ENCODE measurements around the gene SECISBP2. TPM values are rescaled to one million over a fixed set of nuclear protein-coding genes. Genes with fewer than 3 reads are reported as not detected.

Gene SECISBP2
- total RNA-seq, 2 experiments from 2014 or later, result 34.0 to 34.7 TPM

- DNase-seq, result peak; percentile 100
- peak within 1 kb of the TSS; percentile 98 for H3K27ac Mint-ChIP-seq
- ChIA-PET POLR2A (interaction anchor here (0.7 to 1.4 kb wide), 6 partner anchors 8 to 219 kb away, joined by 3 to 4 read pairs (median 4); partner anchors contain the start of gene SECISBP2), CTCF (interaction anchor here (0.7 to 1.9 kb wide), 2 partner anchors 13 to 32 kb away, joined by 3 to 6 read pairs; no protein-coding TSS in a partner anchor)
- H3K4me1 Mint-ChIP-seq (ENCODE audit: low read depth), result peaks cover 39% of the 10 kb centered on the region
- intact Hi-C loops (cut with micrococcal nuclease), result loop anchor here (1.0 kb wide), 1 partner anchor 8 kb away; the partner anchor contains the start of gene SECISBP2
- H3K27me3 Mint-ChIP-seq, result peaks cover 2% of the 10 kb centered on the region
- peaks cover 59% of the 10 kb centered on the region for H3K36me3 Mint-ChIP-seq
- H3K9me3 Mint-ChIP-seq, result no peaks in the 10 kb centered on the region
- H3K4me3 Mint-ChIP-seq, result peak within 1 kb of the TSS; percentile 94
Measured at GRCh38 chr9:89310475-89311345, 7.6 kb upstream of the SECISBP2 start, which contains the start of gene CKS2. Gene CKS2, plus strand, starts transcription at chr9:89311195. Its CDS starts 98 bp downstream, at chr9:89311293.

GRCh38 chr9:89311346-89312221 is 6.7 kb upstream of the SECISBP2 start:
- Mint-ChIP-seq H3K4me1 (ENCODE audit: low read depth) (peaks cover 41% of the 10 kb centered on the region), H3K4me3 (peak overlapping the region; percentile 94), H3K27me3 (peaks cover 2% of the 10 kb centered on the region), H3K36me3 (peaks cover 66% of the 10 kb centered on the region), H3K9me3 (no peaks in the 10 kb centered on the region), H3K27ac (peak overlapping the region; percentile 98)
- intact Hi-C loops (cut with micrococcal nuclease), result no loop called here
- CTCF ChIA-PET, result interaction anchor here (0.7 to 0.9 kb wide), 2 partner anchors 12 to 291 kb away, joined by 3 read pairs; no protein-coding TSS in a partner anchor
- POLR2A ChIA-PET, result interaction anchor here (0.6 to 1.4 kb wide), 4 partner anchors 12 to 285 kb away, joined by 4 to 6 read pairs (median 4); no protein-coding TSS in a partner anchor
- no peak for DNase-seq

GRCh38 chr9:89312222-89312571 is 6.1 kb upstream of the SECISBP2 start:
- ChIA-PET POLR2A (interaction anchor here (0.6 to 1.4 kb wide), 4 partner anchors 12 to 285 kb away, joined by 4 to 6 read pairs (median 4); no protein-coding TSS in a partner anchor), CTCF (interaction anchor here (0.9 kb wide), 1 partner anchor 291 kb away, joined by 3 read pairs; no protein-coding TSS in a partner anchor)
- Mint-ChIP-seq H3K27me3 (peaks cover 2% of the 10 kb centered on the region), H3K4me3 (peak overlapping the region; percentile 94), H3K27ac (peak overlapping the region; percentile 71), H3K36me3 (peaks cover 71% of the 10 kb centered on the region), H3K9me3 (no peaks in the 10 kb centered on the region), H3K4me1 (ENCODE audit: low read depth) (peaks cover 45% of the 10 kb centered on the region)
- intact Hi-C loops (cut with micrococcal nuclease), result no loop called here
- DNase-seq, result no peak

- intact Hi-C loops (cut with micrococcal nuclease), result no loop called here
- H3K4me3 Mint-ChIP-seq, result peak overlapping the region; percentile 44
- ChIA-PET POLR2A (interaction anchor here (1.1 kb wide), 1 partner anchor 210 kb away, joined by 3 read pairs; no protein-coding TSS in a partner anchor), CTCF (no interaction called here)
- H3K9me3 Mint-ChIP-seq, result no peaks in the 10 kb centered on the region
- DNase-seq, result peak; percentile 29
- no peak overlapping the region for H3K27ac Mint-ChIP-seq
- peaks cover 2% of the 10 kb centered on the region for H3K27me3 Mint-ChIP-seq
- peaks cover 52% of the 10 kb centered on the region for H3K4me1 Mint-ChIP-seq (ENCODE audit: low read depth)
- peaks cover 74% of the 10 kb centered on the region for H3K36me3 Mint-ChIP-seq
Measured at GRCh38 chr9:89313842-89314241, 4.5 kb upstream of the SECISBP2 start.

GRCh38 chr9:89314955-89315354 is 3.3 kb upstream of the SECISBP2 start:
- intact Hi-C loops (cut with micrococcal nuclease), result no loop called here
- peaks cover 2% of the 10 kb centered on the region for H3K27me3 Mint-ChIP-seq
- POLR2A ChIA-PET, result no interaction called here
- peak overlapping the region; percentile 13 for H3K27ac Mint-ChIP-seq
- CTCF ChIA-PET, result no interaction called here
- peaks cover 55% of the 10 kb centered on the region for H3K4me1 Mint-ChIP-seq (ENCODE audit: low read depth)
- peak overlapping the region; percentile 39 for H3K4me3 Mint-ChIP-seq
- H3K36me3 Mint-ChIP-seq, result peaks cover 77% of the 10 kb centered on the region
- H3K9me3 Mint-ChIP-seq, result no peaks in the 10 kb centered on the region
- DNase-seq, result no peak

GRCh38 chr9:89315482-89315881 is 2.8 kb upstream of the SECISBP2 start:
- Mint-ChIP-seq H3K9me3 (no peaks in the 10 kb centered on the region), H3K36me3 (peaks cover 77% of the 10 kb centered on the region), H3K27ac (no peak overlapping the region), H3K27me3 (peaks cover 2% of the 10 kb centered on the region), H3K4me3 (no peak overlapping the region), H3K4me1 (ENCODE audit: low read depth) (peaks cover 59% of the 10 kb centered on the region)
- DNase-seq, result no peak
- POLR2A ChIA-PET, result no interaction called here
- intact Hi-C loops (cut with micrococcal nuclease), result no loop called here
- CTCF ChIA-PET, result no interaction called here

- Mint-ChIP-seq H3K36me3 (peaks cover 78% of the 10 kb centered on the region), H3K4me3 (peak overlapping the region; percentile 85), H3K27me3 (no peaks in the 10 kb centered on the region), H3K9me3 (no peaks in the 10 kb centered on the region), H3K4me1 (ENCODE audit: low read depth) (peaks cover 73% of the 10 kb centered on the region), H3K27ac (peak overlapping the region; percentile 97)
- intact Hi-C loops (cut with micrococcal nuclease), result no loop called here
- POLR2A ChIA-PET, result interaction anchor here (0.6 kb wide), 1 partner anchor 59 kb away, joined by 3 read pairs; no protein-coding TSS in a partner anchor
- CTCF ChIA-PET, result no interaction called here
- no peak for DNase-seq
Measured at GRCh38 chr9:89317282-89317681, 1.0 kb upstream of the SECISBP2 start.

- POLR2A ChIA-PET, result interaction anchor here (0.6 to 1.6 kb wide), 8 partner anchors 9 to 230 kb away, joined by 3 to 4 read pairs (median 3); no protein-coding TSS in a partner anchor
- peak overlapping the region; percentile 97 for H3K27ac Mint-ChIP-seq
- no peaks in the 10 kb centered on the region for H3K9me3 Mint-ChIP-seq
- H3K4me1 Mint-ChIP-seq (ENCODE audit: low read depth), result peaks cover 75% of the 10 kb centered on the region
- CTCF ChIA-PET, result interaction anchor here (0.7 to 3.7 kb wide), 4 partner anchors 91 to 229 kb away, joined by 3 to 22 read pairs (median 3); no protein-coding TSS in a partner anchor
- intact Hi-C loops (cut with micrococcal nuclease), result loop anchor here (1.0 to 2.0 kb wide), 3 partner anchors 91 to 382 kb away; no protein-coding TSS in a partner anchor
- H3K27me3 Mint-ChIP-seq, result no peaks in the 10 kb centered on the region
- no peak for DNase-seq
- peak overlapping the region; percentile 85 for H3K4me3 Mint-ChIP-seq
- peaks cover 63% of the 10 kb centered on the region for H3K36me3 Mint-ChIP-seq
Measured at GRCh38 chr9:89319015-89319905, 960 bp downstream of the SECISBP2 start.

- ChIA-PET CTCF (interaction anchor here (0.8 to 1.8 kb wide), 3 partner anchors 12 to 225 kb away, joined by 3 to 6 read pairs (median 3); no protein-coding TSS in a partner anchor), POLR2A (interaction anchor here (1.1 kb wide), 1 partner anchor 12 kb away, joined by 5 read pairs; no protein-coding TSS in a partner anchor)
- H3K27me3 Mint-ChIP-seq, result no peaks in the 10 kb centered on the region
- intact Hi-C loops (cut with micrococcal nuclease), result no loop called here
- no peaks in the 10 kb centered on the region for H3K9me3 Mint-ChIP-seq
- peaks cover 59% of the 10 kb centered on the region for H3K4me1 Mint-ChIP-seq (ENCODE audit: low read depth)
- DNase-seq, result no peak
- H3K36me3 Mint-ChIP-seq, result peaks cover 33% of the 10 kb centered on the region
- H3K27ac Mint-ChIP-seq, result peak overlapping the region; percentile 43
- H3K4me3 Mint-ChIP-seq, result no peak overlapping the region
Measured at GRCh38 chr9:89323390-89323789, 5.1 kb downstream of the SECISBP2 start.

- CTCF ChIA-PET, result interaction anchor here (1.0 to 1.9 kb wide), 3 partner anchors 22 to 223 kb away, joined by 3 to 7 read pairs (median 4); no protein-coding TSS in a partner anchor
- POLR2A ChIA-PET, result interaction anchor here (1.5 kb wide), 1 partner anchor 14 kb away, joined by 4 read pairs; no protein-coding TSS in a partner anchor
- no peak overlapping the region for H3K4me3 Mint-ChIP-seq
- H3K9me3 Mint-ChIP-seq, result no peaks in the 10 kb centered on the region
- H3K4me1 Mint-ChIP-seq (ENCODE audit: low read depth), result peaks cover 45% of the 10 kb centered on the region
- no peak for DNase-seq
- peaks cover 36% of the 10 kb centered on the region for H3K36me3 Mint-ChIP-seq
- H3K27me3 Mint-ChIP-seq, result no peaks in the 10 kb centered on the region
- intact Hi-C loops (cut with micrococcal nuclease), result no loop called here
- H3K27ac Mint-ChIP-seq, result no peak overlapping the region
Measured at GRCh38 chr9:89325733-89326132, 7.4 kb downstream of the SECISBP2 start.
